ENCODE results near the gene SURF4.
"Not testable (repeated sequence)": the region's sequence is repeated elsewhere in the genome, so short reads cannot be mapped to it uniquely, and the experiment has no call there.

The SURF4 gene

DNA sequence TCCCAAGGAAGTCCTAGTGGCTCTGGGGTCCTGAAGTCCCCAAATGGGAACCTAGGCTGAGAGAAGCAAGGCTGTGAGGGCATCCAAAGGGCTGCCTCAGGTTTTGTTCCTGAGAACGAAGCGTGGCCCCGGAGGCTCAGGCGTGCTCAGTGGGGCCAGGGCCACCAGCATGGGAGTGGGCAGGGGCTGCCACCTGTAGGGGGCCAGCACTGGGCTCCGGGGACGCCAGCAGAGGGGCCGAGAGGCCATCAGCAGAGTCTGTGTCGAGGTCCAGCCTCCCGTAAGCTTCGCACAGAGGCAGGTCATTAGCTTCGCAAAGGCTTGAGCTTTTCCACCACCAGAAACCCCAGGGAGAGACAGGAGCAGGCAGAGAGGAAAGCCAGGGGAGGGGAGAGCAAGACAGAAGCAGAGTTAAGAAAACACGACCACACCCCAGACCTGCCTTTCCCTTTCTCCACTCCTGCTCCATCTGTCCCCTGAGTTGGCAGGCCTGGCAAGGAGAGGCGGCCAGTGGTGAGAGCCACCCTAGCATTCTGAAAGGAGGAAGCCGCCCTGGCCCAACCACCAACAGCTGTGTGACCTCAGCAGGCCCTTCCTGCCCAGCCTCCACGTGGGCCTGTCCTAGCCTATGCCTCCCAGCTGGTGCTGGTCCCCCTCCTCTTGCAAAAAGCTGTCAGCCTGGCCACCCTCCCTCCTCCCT is 34.3 kb downstream of the SURF4 start:
- Mint-ChIP-seq H3K4me1 (peaks cover 14% of the 10 kb centered on the region), H3K4me3 (no peak overlapping the region), H3K27me3 (ENCODE audit: low read depth, poor library complexity) (no peaks in the 10 kb centered on the region), H3K36me3 (ENCODE audit: low read depth) (peaks cover 36% of the 10 kb centered on the region), H3K9me3 (no peaks in the 10 kb centered on the region), H3K27ac (no peak overlapping the region)
- no peak for DNase-seq
- no peak for TF ChIP-seq CTCF (IDR thresholded peaks at IDR 0.05)

DNA sequence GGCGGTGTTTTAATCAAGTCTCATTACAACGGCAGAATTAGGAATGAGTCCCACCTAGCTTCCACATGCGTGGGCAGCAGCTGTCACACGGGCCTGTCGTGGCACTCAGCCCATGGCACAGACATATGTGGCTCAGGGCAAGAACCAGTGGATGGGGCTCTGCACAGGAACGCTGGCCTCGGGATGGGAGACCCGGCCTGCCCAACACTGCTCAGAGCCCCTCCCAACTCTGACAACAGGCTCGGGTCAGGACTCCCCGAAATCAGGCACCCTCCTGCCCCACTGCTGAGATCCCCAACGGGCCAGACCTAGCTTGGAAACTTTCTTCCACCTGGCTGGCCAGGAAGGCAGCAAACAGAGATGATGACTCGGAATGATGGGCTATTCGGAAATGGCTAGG is 34.9 kb downstream of the SURF4 start:
- Mint-ChIP-seq H3K4me1 (peaks cover 13% of the 10 kb centered on the region), H3K27ac (no peak overlapping the region), H3K9me3 (no peaks in the 10 kb centered on the region), H3K27me3 (ENCODE audit: low read depth, poor library complexity) (no peaks in the 10 kb centered on the region), H3K36me3 (ENCODE audit: low read depth) (peaks cover 30% of the 10 kb centered on the region), H3K4me3 (no peak overlapping the region)
- no peak for DNase-seq
- no peak for TF ChIP-seq CTCF (IDR thresholded peaks at IDR 0.05)

DNA sequence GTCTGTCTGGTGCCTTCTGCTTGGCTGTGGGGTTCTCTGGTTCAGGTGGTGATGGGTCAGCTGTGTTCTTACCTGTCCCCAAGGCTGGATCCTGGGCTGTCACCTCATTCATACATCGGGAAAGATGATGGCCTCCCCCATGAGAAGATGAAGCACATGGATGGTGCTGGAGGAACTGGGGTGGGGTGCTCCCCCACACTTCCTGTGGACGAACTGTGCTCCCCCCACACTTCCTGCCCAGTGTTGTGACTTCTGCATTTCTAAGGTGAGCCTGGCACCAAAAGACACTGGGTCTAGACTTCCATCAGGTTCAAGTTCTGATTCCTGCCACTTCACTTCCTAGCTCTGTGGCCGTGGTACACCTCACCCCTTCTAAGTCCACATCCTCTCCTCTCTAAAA is 35.6 kb downstream of the SURF4 start:
- H3K27ac Mint-ChIP-seq: no peak overlapping the region

GRCh38 chr9:133339641-133340040 is 36.2 kb downstream of the SURF4 start:
- Mint-ChIP-seq H3K9me3 (no peaks in the 10 kb centered on the region), H3K4me3 (no peak overlapping the region), H3K4me1 (peaks cover 25% of the 10 kb centered on the region), H3K27me3 (ENCODE audit: low read depth, poor library complexity) (no peaks in the 10 kb centered on the region), H3K27ac (no peak overlapping the region), H3K36me3 (ENCODE audit: low read depth) (peaks cover 31% of the 10 kb centered on the region)
- no peak for DNase-seq
- no peak for TF ChIP-seq CTCF (IDR thresholded peaks at IDR 0.05)

More for the DNA sequence above, 35.6 kb downstream of the SURF4 start:
- peaks cover 32% of the 10 kb centered on the region for H3K36me3 Mint-ChIP-seq (ENCODE audit: low read depth)
- DNase-seq: no peak
- no peak for TF ChIP-seq CTCF (IDR thresholded peaks at IDR 0.05)
- no peaks in the 10 kb centered on the region for H3K27me3 Mint-ChIP-seq (ENCODE audit: low read depth, poor library complexity)
- peaks cover 19% of the 10 kb centered on the region for H3K4me1 Mint-ChIP-seq
- no peaks in the 10 kb centered on the region for H3K9me3 Mint-ChIP-seq
- no peak overlapping the region for H3K4me3 Mint-ChIP-seq

DNA sequence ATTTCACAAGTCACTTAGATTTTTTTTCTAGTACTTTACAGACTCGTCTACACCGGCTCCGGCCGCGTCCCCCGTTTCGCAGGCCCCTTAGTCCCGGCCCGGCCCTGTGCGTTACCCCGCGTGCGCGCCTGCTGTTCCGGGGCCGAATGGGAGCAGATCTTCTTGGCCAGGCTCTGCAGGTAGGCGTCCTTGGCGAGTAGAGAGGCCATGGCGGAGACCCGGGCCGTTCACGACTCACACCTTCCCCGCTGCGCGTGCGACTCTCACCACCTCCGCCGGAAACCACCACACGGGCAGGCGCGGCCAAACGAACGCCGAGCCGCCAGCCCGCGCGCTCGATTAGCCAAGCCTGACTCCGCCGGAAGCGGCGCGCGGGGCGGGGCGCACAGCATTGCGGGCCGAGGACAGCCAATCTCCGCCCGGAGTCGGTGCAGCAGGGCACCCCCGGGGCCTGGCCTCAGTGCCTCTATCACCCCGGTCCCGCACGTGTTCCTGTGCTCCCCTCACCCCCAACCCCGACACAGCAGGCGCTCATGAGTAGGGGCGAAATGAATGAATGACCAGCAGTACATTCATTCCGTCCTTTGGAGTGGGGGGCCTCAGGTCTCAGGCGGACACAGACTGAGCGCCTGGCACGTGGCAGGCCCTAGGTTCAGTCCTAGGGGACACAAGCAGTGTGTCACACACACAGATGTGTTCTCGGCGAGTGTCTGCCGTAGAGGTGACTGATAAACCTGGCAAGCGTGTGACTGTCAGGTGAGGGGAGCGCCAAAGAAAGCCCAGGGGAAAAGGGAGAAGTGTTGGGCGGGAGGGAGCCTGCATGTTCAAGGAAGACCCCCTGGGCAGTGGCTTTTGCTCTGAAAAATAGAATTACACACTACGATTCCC is 39.7 kb downstream of the SURF4 start, which contains the start of gene SURF6:
TSS of gene SURF6 (minus strand) at position 265 of the 888 bp plus-strand sequence. CDS start at position 209, 56 bp downstream.
- Mint-ChIP-seq H3K9me3 (no peaks in the 10 kb centered on the region), H3K36me3 (ENCODE audit: low read depth) (peaks cover 58% of the 10 kb centered on the region), H3K4me3 (peak within 1 kb of the TSS; percentile 97), H3K27me3 (ENCODE audit: low read depth, poor library complexity) (no peaks in the 10 kb centered on the region), H3K4me1 (peaks cover 25% of the 10 kb centered on the region), H3K27ac (peak within 1 kb of the TSS; percentile 95)
- no peak for TF ChIP-seq CTCF (IDR thresholded peaks at IDR 0.05)
- peak; percentile 91 for DNase-seq

GRCh38 chr9:133334888-133335287 is 41.0 kb downstream of the SURF4 start:
- Mint-ChIP-seq H3K4me3 (peak overlapping the region; percentile 97), H3K4me1 (peaks cover 25% of the 10 kb centered on the region), H3K36me3 (ENCODE audit: low read depth) (peaks cover 61% of the 10 kb centered on the region)
- not testable (repeated sequence) for H3K27me3 Mint-ChIP-seq (ENCODE audit: low read depth, poor library complexity); H3K27ac Mint-ChIP-seq; H3K9me3 Mint-ChIP-seq; DNase-seq

Measured in nephron progenitor cell (in vitro differentiated cells).